CD8-positive, alpha-beta memory T cell (primary cell): ENCODE measurements around the gene CTDSP2. TPM values are rescaled to one million over a fixed set of nuclear protein-coding genes. Genes with fewer than 3 reads are reported as not detected.
A peak's percentile ranks its signal among the peaks of the same experiment; 100 is the strongest.
"Not testable (repeated sequence)": the region's sequence is repeated elsewhere in the genome, so short reads cannot be mapped to it uniquely, and the experiment has no call there.

ENCODE experiments used
- CTCF ChIA-PET: fragments of 350-600 bp; sonication (Branson Sonifier 250); formaldehyde crosslinking; loops from one replicate; lab custom pipeline; 2021; ENCODE audit warnings: antibody characterized with exemption; lab: Charles Lee
- POLR2A ChIA-PET: fragments of 350-600 bp; sonication (Branson Sonifier 250); formaldehyde crosslinking; loops from one replicate; lab custom pipeline; 2021; ENCODE audit warnings: antibody characterized with exemption; lab: Charles Lee
- DNase-seq, 5 donors: peaks; one replicate each; pipeline versions ENCODE4 v3.0.0 to v3.0.0-alpha.2; 2020 to 2022; ENCODE audit warnings: mixed read lengths in 1 of 5
- H3K27ac ChIP-seq: one replicate; pipeline ENCODE4 v1.7.0; 2013; ENCODE audit warnings: low read depth, mild to moderate bottlenecking, low read length, moderate library complexity
- H3K27me3 ChIP-seq: 2 replicates; pipeline ENCODE4 v1.7.0; 2013; ENCODE audit warnings: low read length, mild to moderate bottlenecking; ENCODE audit not compliant: insufficient read depth, poor library complexity, severe bottlenecking
- H3K36me3 ChIP-seq: 2 replicates; pipeline ENCODE4 v1.7.0; 2013; ENCODE audit warnings: mild to moderate bottlenecking, low read length, moderate library complexity; ENCODE audit not compliant: insufficient read depth
- H3K4me1 ChIP-seq: 2 replicates; pipeline ENCODE4 v1.7.0; 2013; ENCODE audit warnings: mild to moderate bottlenecking, low read length, moderate library complexity; ENCODE audit not compliant: insufficient read depth
- H3K4me3 ChIP-seq: 2 replicates; pipeline ENCODE4 v1.7.0; 2013; ENCODE audit warnings: mild to moderate bottlenecking, low read length
- H3K9me3 ChIP-seq: 2 replicates; pipeline ENCODE4 v1.7.0; 2013; ENCODE audit warnings: mild to moderate bottlenecking, low read length
- H3K27ac Mint-ChIP-seq, 8 donors: one replicate each; pipeline ENCODE4 v1.8.0; 2020 to 2021; ENCODE audit warnings: mixed read lengths in 8 of 8, mild to moderate bottlenecking in 6 of 8, inconsistent platforms in 3 of 8, moderate library complexity in 3 of 8
- H3K27me3 Mint-ChIP-seq, 2 donors: one replicate each; pipeline ENCODE4 v1.8.0; 2020 to 2021; ENCODE audit warnings: mixed read lengths in 2 of 2, mild to moderate bottlenecking in 1 of 2, moderate library complexity in 1 of 2
- H3K36me3 Mint-ChIP-seq, 3 donors: one replicate each; pipeline ENCODE4 v1.8.0; 2020 to 2021; ENCODE audit warnings: mixed read lengths in 3 of 3, inconsistent platforms in 1 of 3, mild to moderate bottlenecking in 1 of 3
- H3K4me1 Mint-ChIP-seq, 3 donors: one replicate each; pipeline ENCODE4 v1.8.0; 2020 to 2021; ENCODE audit warnings: mixed read lengths in 3 of 3, inconsistent platforms in 1 of 3, mild to moderate bottlenecking in 1 of 3
- H3K4me3 Mint-ChIP-seq, 7 donors: one replicate each; pipeline ENCODE4 v1.8.0; 2020 to 2021; ENCODE audit warnings: mixed read lengths in 7 of 7, mild to moderate bottlenecking in 6 of 7, moderate library complexity in 4 of 7, inconsistent platforms in 2 of 7
- H3K9me3 Mint-ChIP-seq, 5 donors: one replicate each; pipeline ENCODE4 v1.8.0; 2020 to 2022; ENCODE audit warnings: mixed read lengths in 5 of 5, mild to moderate bottlenecking in 3 of 5, moderate library complexity in 2 of 5, inconsistent platforms in 1 of 5
- polyA plus RNA-seq: library from polyadenylated mRNA; unstranded; fragments of 300-500 nt; fragmentation: Illumina TruSeq; gene quantifications from one replicate; pipeline ENCODE4 v1.2.3, GENCODE V29; 2021
- total RNA-seq, 2 experiments: library from RNA; stranded (reverse); gene quantifications; one replicate each; pipeline ENCODE4 v1.2.3, GENCODE V29; 2021

Gene CTDSP2
- total and polyA plus RNA-seq, 3 experiments from 2014 or later = 55.0 to 76.4 (median 72.8) TPM

- Histone ChIP-seq H3K4me3 (no peak overlapping the region), H3K4me1 (peaks cover 37% of the 10 kb centered on the region), H3K36me3 (no peaks in the 10 kb centered on the region), H3K27ac (no peak overlapping the region), H3K9me3 (no peaks in the 10 kb centered on the region), H3K27me3 (no peaks in the 10 kb centered on the region)
- H3K4me3 Mint-ChIP-seq = no peak overlapping the region
- peaks cover 0 to 12% of the 10 kb centered on the region in 2 donors for H3K27me3 Mint-ChIP-seq
- H3K36me3 Mint-ChIP-seq = peaks cover 0 to 6% (median 0%) of the 10 kb centered on the region in 3 donors
- H3K4me1 Mint-ChIP-seq = peaks cover 19 to 45% (median 37%) of the 10 kb centered on the region in 3 donors
- DNase-seq = no peak
- peak overlapping the region in 2 of 8 donors; percentile 9 to 47 for H3K27ac Mint-ChIP-seq
- ChIA-PET CTCF (no interaction called here), POLR2A (no interaction called here)
- H3K9me3 Mint-ChIP-seq = no peaks in the 10 kb centered on the region
These were observed 45.2 kb upstream of the CTDSP2 start for GRCh38 chr12:57891542-57892228.

- H3K36me3 ChIP-seq = no peaks in the 10 kb centered on the region
- H3K4me1 Mint-ChIP-seq = peaks cover 16 to 35% (median 28%) of the 10 kb centered on the region in 3 donors
- H3K9me3 ChIP-seq = no peaks in the 10 kb centered on the region
- peaks cover 0 to 6% (median 0%) of the 10 kb centered on the region in 3 donors for H3K36me3 Mint-ChIP-seq
- no peak for DNase-seq
- H3K4me3 Mint-ChIP-seq = no peak overlapping the region
- H3K4me3 ChIP-seq = no peak overlapping the region
- ChIA-PET CTCF (interaction anchor here (1.3 kb wide), 1 partner anchor 8 kb away, joined by 4 read pairs; no protein-coding TSS in a partner anchor), POLR2A (no interaction called here)
- H3K9me3 Mint-ChIP-seq = peaks cover 0 to 4% (median 0%) of the 10 kb centered on the region in 5 donors
- H3K27me3 Mint-ChIP-seq = peaks cover 0 to 12% of the 10 kb centered on the region in 2 donors
- no peaks in the 10 kb centered on the region for H3K27me3 ChIP-seq
- H3K27ac Mint-ChIP-seq = no peak overlapping the region
- no peak overlapping the region for H3K27ac ChIP-seq
- H3K4me1 ChIP-seq = peaks cover 28% of the 10 kb centered on the region
These were observed 43.9 kb upstream of the CTDSP2 start for GRCh38 chr12:57890191-57891115.

GRCh38 chr12:57889500-57889989 is 43.0 kb upstream of the CTDSP2 start:
- Histone ChIP-seq H3K9me3 (no peaks in the 10 kb centered on the region), H3K27me3 (no peaks in the 10 kb centered on the region), H3K36me3 (no peaks in the 10 kb centered on the region), H3K27ac (no peak overlapping the region), H3K4me3 (no peak overlapping the region), H3K4me1 (peaks cover 19% of the 10 kb centered on the region)
- POLR2A ChIA-PET = no interaction called here
- Mint-ChIP-seq H3K36me3 (peaks cover 0 to 4% (median 0%) of the 10 kb centered on the region in 3 donors), H3K27ac (peak overlapping the region in 2 of 8 donors; percentile 4 to 94), H3K27me3 (peaks cover 0 to 12% of the 10 kb centered on the region in 2 donors), H3K4me3 (peak overlapping the region in 1 of 7 donors; percentile 48), H3K9me3 (peaks cover 0 to 4% (median 0%) of the 10 kb centered on the region in 5 donors), H3K4me1 (peaks cover 12 to 26% (median 19%) of the 10 kb centered on the region in 3 donors)
- CTCF ChIA-PET = interaction anchor here (1.2 to 1.3 kb wide), 2 partner anchors 9 kb away, joined by 3 to 4 read pairs; no protein-coding TSS in a partner anchor
- no peak for DNase-seq

- peak in 1 of 5 donors; percentile 56 for DNase-seq
- H3K4me1 ChIP-seq = peaks cover 15% of the 10 kb centered on the region
- H3K27me3 ChIP-seq = no peaks in the 10 kb centered on the region
- H3K4me3 ChIP-seq = no peak overlapping the region
- peak overlapping the region in 1 of 8 donors; percentile 46 for H3K27ac Mint-ChIP-seq
- peaks cover 0 to 4% (median 0%) of the 10 kb centered on the region in 3 donors for H3K36me3 Mint-ChIP-seq
- H3K27me3 Mint-ChIP-seq = peaks cover 0 to 12% of the 10 kb centered on the region in 2 donors
- H3K4me1 Mint-ChIP-seq = peaks cover 10 to 19% (median 10%) of the 10 kb centered on the region in 3 donors
- no peaks in the 10 kb centered on the region for H3K36me3 ChIP-seq
- peaks cover 0 to 6% (median 4%) of the 10 kb centered on the region in 5 donors for H3K9me3 Mint-ChIP-seq
- CTCF ChIA-PET = interaction anchor here (0.7 to 1.2 kb wide), 5 partner anchors 8 to 55 kb away, joined by 3 to 4 read pairs (median 3); no protein-coding TSS in a partner anchor
- no peak overlapping the region for H3K27ac ChIP-seq
- no peaks in the 10 kb centered on the region for H3K9me3 ChIP-seq
- peak overlapping the region in 4 of 7 donors; percentile 15 to 52 (median 38) for H3K4me3 Mint-ChIP-seq
- POLR2A ChIA-PET = interaction anchor here (0.6 kb wide), 1 partner anchor 180 kb away, joined by 5 read pairs; no protein-coding TSS in a partner anchor
These were observed 42.1 kb upstream of the CTDSP2 start for GRCh38 chr12:57888409-57889157.

- Histone ChIP-seq H3K4me1 (peaks cover 15% of the 10 kb centered on the region), H3K9me3 (no peaks in the 10 kb centered on the region), H3K27me3 (no peaks in the 10 kb centered on the region), H3K36me3 (no peaks in the 10 kb centered on the region), H3K4me3 (no peak overlapping the region), H3K27ac (no peak overlapping the region)
- DNase-seq = no peak
- ChIA-PET CTCF (interaction anchor here (0.7 to 1.2 kb wide), 4 partner anchors 9 to 55 kb away, joined by 3 to 4 read pairs (median 3); no protein-coding TSS in a partner anchor), POLR2A (no interaction called here)
- H3K27me3 Mint-ChIP-seq = peaks cover 0 to 12% of the 10 kb centered on the region in 2 donors
- H3K27ac Mint-ChIP-seq = peak overlapping the region in 1 of 8 donors; percentile 86
- no peak overlapping the region for H3K4me3 Mint-ChIP-seq
- H3K4me1 Mint-ChIP-seq = peaks cover 10 to 19% (median 10%) of the 10 kb centered on the region in 3 donors
- H3K9me3 Mint-ChIP-seq = peaks cover 0 to 8% (median 5%) of the 10 kb centered on the region in 5 donors
- H3K36me3 Mint-ChIP-seq = peaks cover 0 to 5% (median 0%) of the 10 kb centered on the region in 3 donors
These were observed 41.3 kb upstream of the CTDSP2 start for GRCh38 chr12:57887631-57888408.

GRCh38 chr12:57886964-57887363 is 40.4 kb upstream of the CTDSP2 start:
- H3K4me1 Mint-ChIP-seq = peaks cover 10 to 19% (median 10%) of the 10 kb centered on the region in 3 donors
- H3K36me3 ChIP-seq, H3K9me3 Mint-ChIP-seq, H3K4me3 Mint-ChIP-seq, H3K27me3 Mint-ChIP-seq, H3K4me3 ChIP-seq, POLR2A ChIA-PET, H3K27ac ChIP-seq, H3K36me3 Mint-ChIP-seq, H3K9me3 ChIP-seq, DNase-seq, H3K27me3 ChIP-seq: not testable (repeated sequence)
- H3K27ac Mint-ChIP-seq = peak overlapping the region in 2 of 8 donors; percentile 75 to 82
- CTCF ChIA-PET = interaction anchor here (0.7 to 1.4 kb wide), 2 partner anchors 18 to 54 kb away, joined by 4 read pairs; no protein-coding TSS in a partner anchor
- peaks cover 15% of the 10 kb centered on the region for H3K4me1 ChIP-seq
